WI38 (cell line): ENCODE results near the gene VWA5B1.

Experiments
- H3K4me3 ChIP-seq: 2 replicates; pipeline ENCODE4 v1.5.1; 2011; ENCODE audit warnings: low read depth, mild to moderate bottlenecking, control low read depth, low read length
- TF ChIP-seq, protein P1 (sequence below): IDR thresholded peaks from 2 replicates; pipeline ENCODE4 v1.5.1; 2012; ENCODE audit warnings: low read depth, mild to moderate bottlenecking, control low read depth, low read length

The VWA5B1 gene

DNA sequence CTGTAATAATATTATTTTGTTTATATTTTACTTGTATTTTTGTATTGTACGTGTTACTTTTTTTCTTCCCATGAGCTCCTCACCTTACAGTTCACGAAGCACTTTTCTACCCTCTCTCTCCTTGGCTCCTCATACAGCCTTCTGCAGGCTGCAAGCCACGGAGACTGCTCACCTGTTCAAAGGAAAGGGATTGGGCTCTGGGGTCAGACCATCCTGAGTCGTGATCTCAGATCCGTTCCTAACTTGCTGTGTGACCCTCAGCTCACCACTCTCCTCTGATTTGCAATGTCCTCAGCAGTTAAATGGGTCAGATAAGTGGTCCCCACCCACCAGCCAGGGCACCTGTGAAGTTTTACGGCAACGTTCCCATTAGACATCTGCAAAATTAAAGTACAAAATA is 54.1 kb downstream of the VWA5B1 start:
- TF ChIP-seq, protein P1, sequence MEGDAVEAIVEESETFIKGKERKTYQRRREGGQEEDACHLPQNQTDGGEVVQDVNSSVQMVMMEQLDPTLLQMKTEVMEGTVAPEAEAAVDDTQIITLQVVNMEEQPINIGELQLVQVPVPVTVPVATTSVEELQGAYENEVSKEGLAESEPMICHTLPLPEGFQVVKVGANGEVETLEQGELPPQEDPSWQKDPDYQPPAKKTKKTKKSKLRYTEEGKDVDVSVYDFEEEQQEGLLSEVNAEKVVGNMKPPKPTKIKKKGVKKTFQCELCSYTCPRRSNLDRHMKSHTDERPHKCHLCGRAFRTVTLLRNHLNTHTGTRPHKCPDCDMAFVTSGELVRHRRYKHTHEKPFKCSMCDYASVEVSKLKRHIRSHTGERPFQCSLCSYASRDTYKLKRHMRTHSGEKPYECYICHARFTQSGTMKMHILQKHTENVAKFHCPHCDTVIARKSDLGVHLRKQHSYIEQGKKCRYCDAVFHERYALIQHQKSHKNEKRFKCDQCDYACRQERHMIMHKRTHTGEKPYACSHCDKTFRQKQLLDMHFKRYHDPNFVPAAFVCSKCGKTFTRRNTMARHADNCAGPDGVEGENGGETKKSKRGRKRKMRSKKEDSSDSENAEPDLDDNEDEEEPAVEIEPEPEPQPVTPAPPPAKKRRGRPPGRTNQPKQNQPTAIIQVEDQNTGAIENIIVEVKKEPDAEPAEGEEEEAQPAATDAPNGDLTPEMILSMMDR, result no peak
- H3K4me3 ChIP-seq, result no peak overlapping the region

DNA sequence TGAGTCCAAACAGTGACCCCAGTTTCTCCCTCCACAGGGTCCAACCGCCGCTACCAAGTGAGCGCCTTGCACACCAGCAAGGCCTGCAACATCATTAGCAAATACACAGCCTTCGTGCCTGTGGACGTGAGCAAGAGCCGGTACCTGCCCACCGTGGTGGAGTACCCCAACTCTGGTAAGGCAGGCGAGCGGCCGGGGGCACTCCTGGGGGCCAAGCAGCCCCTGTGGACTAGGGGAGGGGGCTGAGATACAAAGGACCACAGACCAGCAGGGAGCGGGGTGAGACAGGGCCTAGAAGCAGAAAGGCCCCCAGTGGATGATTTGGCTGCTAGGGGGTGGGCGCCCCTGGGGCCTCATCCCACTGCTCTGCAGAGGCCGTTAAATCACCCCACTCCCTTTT is 54.7 kb downstream of the VWA5B1 start:
- TF ChIP-seq, protein P1, result no peak

DNA sequence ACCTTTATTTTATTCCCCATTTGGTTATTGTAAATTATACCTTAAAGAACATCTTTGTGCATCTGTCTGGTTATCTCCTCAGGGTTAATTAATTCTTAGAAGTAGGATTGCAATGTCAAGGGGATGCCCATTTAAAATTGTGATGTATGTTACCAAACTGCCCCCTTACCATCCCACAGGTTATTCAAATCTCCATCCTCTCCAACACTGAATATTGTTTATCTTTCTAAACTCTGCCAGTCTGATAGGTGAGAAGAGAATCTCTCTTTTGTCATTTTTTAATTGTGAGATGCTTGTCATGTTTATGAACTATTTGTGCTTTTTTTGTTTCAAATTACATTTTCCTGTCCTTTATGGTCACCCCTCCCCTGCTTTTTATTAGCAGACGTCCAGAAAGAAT is 55.8 kb downstream of the VWA5B1 start:
- H3K4me3 ChIP-seq, result no peak overlapping the region
- TF ChIP-seq, protein P1, result no peak

More for the DNA sequence above, 54.7 kb downstream of the VWA5B1 start:
- no peak overlapping the region for H3K4me3 ChIP-seq

DNA sequence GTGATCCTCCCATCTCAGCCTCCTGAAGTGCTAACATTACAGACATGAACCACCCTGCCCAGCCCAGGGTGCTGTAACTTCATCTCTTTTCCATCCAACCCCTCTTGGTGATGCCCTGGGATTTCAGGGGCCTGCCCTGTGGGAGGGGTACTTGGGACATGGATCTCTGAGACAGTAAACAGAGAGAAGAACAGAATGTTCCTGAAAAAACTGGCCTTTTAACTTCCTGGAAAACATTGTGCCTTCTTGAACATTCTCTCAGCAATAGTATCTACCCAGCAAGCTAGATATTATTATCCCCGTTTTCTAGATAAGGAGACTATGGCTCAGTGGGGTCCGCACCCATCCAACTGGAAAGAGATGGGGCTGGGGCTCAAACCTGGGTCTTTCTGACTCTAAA is 57.0 kb downstream of the VWA5B1 start:
- TF ChIP-seq, protein P1, result no peak
- no peak overlapping the region for H3K4me3 ChIP-seq

DNA sequence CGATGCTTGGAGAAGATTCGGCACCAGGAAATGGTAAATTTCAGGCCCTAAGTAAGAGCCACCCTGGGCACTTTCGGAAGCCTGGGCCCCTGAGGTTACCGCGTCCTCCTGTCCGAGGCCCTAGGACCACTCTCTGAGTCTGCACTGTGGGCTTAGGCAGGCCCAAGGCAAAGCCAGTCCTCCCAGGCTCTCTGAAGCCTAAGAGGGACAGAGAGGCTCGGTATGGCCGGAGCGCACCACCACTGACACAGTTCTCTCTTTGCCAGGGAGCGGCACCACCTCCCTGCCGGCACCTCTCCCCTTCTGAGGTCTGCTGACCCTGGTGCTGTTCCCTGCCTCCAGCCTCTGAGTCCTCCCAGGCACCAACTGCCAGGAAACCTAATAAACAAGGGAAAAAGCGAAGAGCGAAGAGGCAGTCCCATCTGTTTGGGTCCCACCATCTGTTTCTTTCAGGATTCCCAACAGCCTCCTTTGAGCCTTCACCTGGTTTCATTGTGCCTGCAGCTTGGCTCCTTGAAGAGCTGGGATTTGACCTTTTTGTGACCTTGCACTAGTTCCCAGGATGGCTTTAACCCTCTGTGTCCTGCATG is 57.7 kb downstream of the VWA5B1 start:
- H3K4me3 ChIP-seq, result no peak overlapping the region
- TF ChIP-seq, protein P1, result no peak

DNA sequence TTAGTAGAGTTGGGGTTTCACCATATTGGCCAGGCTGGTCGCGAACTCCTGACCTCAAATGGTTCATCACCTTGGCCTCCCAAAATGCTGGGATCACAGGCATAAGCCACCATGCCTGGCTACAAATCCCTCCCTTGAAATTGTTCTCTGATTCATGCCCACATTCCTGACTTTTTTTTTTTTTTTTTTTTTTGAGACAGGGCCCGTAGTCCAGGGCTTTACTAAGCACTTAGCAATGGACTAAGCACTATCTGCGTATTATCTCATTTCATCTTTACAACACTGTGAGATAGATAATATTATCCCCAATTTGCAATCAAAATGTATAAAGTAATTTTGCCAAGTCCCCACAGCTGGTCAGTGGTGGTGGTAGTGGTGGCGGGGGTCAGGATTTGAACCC is 58.9 kb downstream of the VWA5B1 start:
- H3K4me3 ChIP-seq, result no peak overlapping the region

DNA sequence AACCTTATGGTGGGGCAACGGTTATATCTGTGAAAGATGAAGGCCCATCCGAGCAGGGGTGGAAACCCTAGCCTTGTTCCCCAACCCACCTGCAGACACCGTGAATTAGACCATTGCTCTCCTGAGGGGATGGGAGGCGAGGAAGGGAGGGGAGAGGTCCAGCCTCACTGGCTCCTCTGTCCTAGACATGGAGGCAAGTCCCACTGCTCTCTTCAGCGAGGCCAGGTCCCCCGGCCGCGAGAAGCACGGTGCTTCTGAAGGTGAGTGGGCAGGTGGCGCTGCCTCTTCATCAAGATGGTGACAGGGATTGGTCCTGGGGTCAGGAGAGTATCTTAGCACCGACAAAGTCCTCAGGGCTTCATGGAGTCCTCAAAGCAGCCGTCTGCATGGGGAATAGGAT is 59.3 kb downstream of the VWA5B1 start:
- no peak overlapping the region for H3K4me3 ChIP-seq
- TF ChIP-seq, protein P1, result no peak

More for the DNA sequence above, 58.9 kb downstream of the VWA5B1 start:
- TF ChIP-seq, protein P1, result no peak
